Heart left ventricle (tissue), 16 donors: ENCODE measurements around the gene RANGAP1. TPM values are rescaled to one million over a fixed set of nuclear protein-coding genes. Genes with fewer than 3 reads are reported as not detected.
A peak's percentile ranks its signal among the peaks of the same experiment; 100 is the strongest.

Experiments
- ATAC-seq, 4 donors: fragments of 200-7000 bp; cut with Tn5 transposase; one replicate each; pipeline ENCODE4 v1.9.1; 2020 to 2022; ENCODE audit warnings: moderate library complexity in 4 of 4, mild to moderate bottlenecking in 3 of 4, moderate number of reproducible peaks in 1 of 4
- DNase-seq, 5 donors: peaks; one replicate each; pipeline ENCODE4 v3.0.0-alpha.2; 2020
- H3K27ac ChIP-seq, 12 donors: fragments of 200-600 bp; sonication (generic) in 4 of 12; one replicate each; pipeline versions ENCODE4 v1.5.0 to v1.8.0; 2016 to 2022; ENCODE audit warnings: mild to moderate bottlenecking in 2 of 12
- H3K27me3 ChIP-seq, 9 donors: fragments of 200-600 bp; sonication (generic) in 2 of 9; one replicate each; pipeline versions ENCODE4 v1.5.1 to v1.8.0; 2016 to 2022; ENCODE audit warnings: mild to moderate bottlenecking in 3 of 9
- H3K36me3 ChIP-seq, 9 donors: fragments of 200-600 bp; sonication (generic) in 2 of 9; one replicate each; pipeline versions ENCODE4 v1.5.0 to v1.8.0; 2018 to 2022; ENCODE audit warnings: mild to moderate bottlenecking in 2 of 9
- H3K4me1 ChIP-seq, 12 donors: fragments of 200-600 bp; sonication (generic) in 4 of 12; one replicate each; pipeline versions ENCODE4 v1.5.0 to v1.8.0; 2016 to 2022; ENCODE audit warnings: mild to moderate bottlenecking in 3 of 12
- H3K4me3 ChIP-seq, 12 donors: fragments of 200-600 bp; sonication (generic) in 4 of 12; one replicate each; pipeline versions ENCODE4 v1.5.0 to v1.8.0; 2017 to 2022; ENCODE audit warnings: mild to moderate bottlenecking in 9 of 12, moderate library complexity in 4 of 12
- H3K9me3 ChIP-seq, 12 donors: fragments of 200-600 bp; sonication (generic) in 4 of 12; one replicate each; pipeline versions ENCODE4 v1.5.0 to v1.8.0; 2016 to 2022; ENCODE audit warnings: mild to moderate bottlenecking in 1 of 12
- CTCF ChIP-seq, 12 donors: fragments of 200-600 bp; sonication (generic) in 4 of 12; IDR thresholded peaks; one replicate each; pipeline versions ENCODE4 v1.5.0 to v1.8.0; 2018 to 2022; ENCODE audit warnings: antibody characterized with exemption in 12 of 12, mild to moderate bottlenecking in 5 of 12
- POLR2A ChIP-seq, 2 donors: fragments of 450-650 bp; IDR thresholded peaks; one replicate each; pipeline ENCODE4 v1.6.1; 2017; ENCODE audit warnings: antibody characterized with exemption in 2 of 2, mild to moderate bottlenecking in 2 of 2, moderate library complexity in 2 of 2
- WGBS, 4 donors: extraction: QIAGEN DNeasy Blood & Tissue Kit in 2 of 4; methylation state at CpG; one replicate each; pipeline versions ENCODE4 v1.1.5 to v1.1.7; 2013 to 2018; 5-methylcytosine and 5-hydroxymethylcytosine counted together
- intact Hi-C, 10 donors: fragments of 100-400 bp; cut with DNase I; formaldehyde crosslinking; loops; one replicate each; pipeline versions ENCODE4 v1.11.1 to v1.14.2; 2022
- polyA plus RNA-seq, 2 donors: library from polyadenylated mRNA; stranded (reverse); fragments of 200-250 nt; gene quantifications; one replicate each; pipeline ENCODE4 v1.2.3, GENCODE V29; 2013
- total RNA-seq, 9 donors: library from RNA; depleted of rRNA in 2 of 9; stranded (reverse); fragments of >200 nt in 2 of 9; fragmentation: NEBNext Ultra II Directional in 3 of 9; extraction: Animal tissue kit (Norgen Biotek cat#: 25700) in 3 of 9; gene quantifications; one replicate each; pipeline versions ENCODE4 v1.1.0 to v1.2.4, GENCODE V29; 2016 to 2023
- donor health status: ischemic (EF 13 %, LVEDD 7.1; RV severe dilation, severe dysfunction).
- donor health status: healthy with polysubstance abuse.
- donor health status: DM: no; HTN: yes; CAD: no.
- donor health status: DM: no; HTN: no; CAD: no.
- donor health status: ischemic (EF 25% LVEDD 6.9; RV normal size, moderate dysfunction).
- donor health status: ischemic (EF 25% LVEDD 5.7; RV mildly dilated, moderate dysfunction).
- donor health status: healthy.
- donor health status: DM: yes; HTN: yes; CAD: no.
- donor health status: ischemic (EF 35%, LVEDD 5.7; RV mildly dilated, moderate dysfunction).
- donor health status: nonischemic (EF 11% LVEDD 7.7; RV severe dilation, severe dysfunction).
- donor health status: DM: yes; HTN: yes; CAD: no.
- donor health status: PGD.
- donor health status: ischemic (EF 29% LVEDD 5.4; RV normal size, mild dysfunction).
- donor health status: nonischemic (EF 23%, LVEDD 6.1; RV moderate dilation, normal function).

RANGAP1 gene
- total and polyA plus RNA-seq, 11 donors, result 23.7 to 125 (median 35.0) TPM

GRCh38 chr22:41305646-41306045, 19.7 kb upstream of the RANGAP1 start:
- ATAC-seq (no peak), DNase-seq (no peak)
- Histone ChIP-seq H3K27ac (no peak overlapping the region), H3K4me1 (peaks cover 0 to 47% (median 27%) of the 10 kb centered on the region in 12 donors), H3K36me3 (peaks cover 0 to 7% (median 0%) of the 10 kb centered on the region in 9 donors), H3K27me3 (no peaks in the 10 kb centered on the region), H3K9me3 (no peaks in the 10 kb centered on the region), H3K4me3 (no peak overlapping the region)
- WGBS, 4 donors, result 90 to 94% (median 91%) methylated on average over 4 of the region's 4 CpGs
- intact Hi-C loops, result loop anchor here in 1 of 10 donors (10.0 kb wide), 1 partner anchor 59 kb away; no protein-coding TSS in a partner anchor
- TF ChIP-seq CTCF (IDR thresholded peaks at IDR 0.05), result no peak

- no peak for ATAC-seq
These were observed 16.8 kb upstream of the RANGAP1 start for GRCh38 chr22:41302811-41303210.

GRCh38 chr22:41302021-41302767, 16.2 kb upstream of the RANGAP1 start:
- H3K27ac ChIP-seq, result peak overlapping the region; percentile 71 to 95 (median 86)
- H3K36me3 ChIP-seq, result no peaks in the 10 kb centered on the region
- ATAC-seq, result peak in 1 of 4 donors; percentile 14
- intact Hi-C loops, result loop anchor here in 3 of 10 donors (5.0 to 10.0 kb wide), 2 partner anchors 63 to 65 kb away; no protein-coding TSS in a partner anchor
- no peak for TF ChIP-seq CTCF (IDR thresholded peaks at IDR 0.05)
- no peak for TF ChIP-seq POLR2A (IDR thresholded peaks at IDR 0.05)
- H3K4me1 ChIP-seq, result peaks cover 0 to 34% (median 16%) of the 10 kb centered on the region in 12 donors
- H3K27me3 ChIP-seq, result no peaks in the 10 kb centered on the region
- WGBS, 4 donors, result 0 to 1% (median 1%) methylated on average over 34 to 60 of the region's 60 CpGs
- H3K9me3 ChIP-seq, result no peaks in the 10 kb centered on the region
- peak in 2 of 5 donors; percentile 14 to 24 for DNase-seq
- H3K4me3 ChIP-seq, result peak overlapping the region; percentile 75 to 100 (median 98)

More at GRCh38 chr22:41302811-41303210, 16.8 kb upstream of the RANGAP1 start:
- Histone ChIP-seq H3K36me3 (peaks cover 0 to 3% (median 0%) of the 10 kb centered on the region in 9 donors), H3K4me1 (peaks cover 0 to 39% (median 22%) of the 10 kb centered on the region in 12 donors), H3K27ac (peak overlapping the region in 11 of 12 donors; percentile 84 to 95 (median 86)), H3K9me3 (no peaks in the 10 kb centered on the region), H3K4me3 (peak overlapping the region; percentile 75 to 100 (median 98)), H3K27me3 (no peaks in the 10 kb centered on the region)
- TF ChIP-seq POLR2A (IDR thresholded peaks at IDR 0.05) (no peak), CTCF (IDR thresholded peaks at IDR 0.05) (no peak)
- intact Hi-C loops, result loop anchor here in 3 of 10 donors (5.0 to 10.0 kb wide), 2 partner anchors 62 to 64 kb away; no protein-coding TSS in a partner anchor
- WGBS, 4 donors, result 8 to 14% (median 13%) methylated on average over 5 of the region's 5 CpGs
- DNase-seq, result no peak
